Liver (tissue), 9 donors: ENCODE measurements around the gene OR2T12. TPM values are rescaled to one million over a fixed set of nuclear protein-coding genes. Genes with fewer than 3 reads are reported as not detected.
"Not testable (repeated sequence)": the region's sequence is repeated elsewhere in the genome, so short reads cannot be mapped to it uniquely, and the experiment has no call there.

Experiments used
- DNase-seq: peaks from one replicate; pipeline ENCODE4 v3.0.0-alpha.2; 2017; ENCODE audit warnings: low spot score
- H3K27ac ChIP-seq, 2 donors: one replicate each; pipeline ENCODE4 v1.7.0; 2013; ENCODE audit warnings: inconsistent platforms in 2 of 2, low read length in 2 of 2, control low read depth in 1 of 2, low read depth in 1 of 2, mild to moderate bottlenecking in 1 of 2
- H3K27me3 ChIP-seq, 4 donors: one replicate each; pipeline versions ENCODE4 v1.6.1 to v1.7.0; 2013; ENCODE audit warnings: low read length in 3 of 4, inconsistent platforms in 1 of 4, mild to moderate bottlenecking in 1 of 4, moderate library complexity in 1 of 4; ENCODE audit not compliant: control insufficient read depth in 4 of 4, insufficient read depth in 4 of 4
- H3K36me3 ChIP-seq, 4 donors: one replicate each; pipeline versions ENCODE4 v1.6.1 to v1.7.0; 2013; ENCODE audit warnings: low read length in 3 of 4, mild to moderate bottlenecking in 3 of 4, low read depth in 1 of 4, moderate library complexity in 1 of 4; ENCODE audit not compliant: control insufficient read depth in 4 of 4, insufficient read depth in 3 of 4
- H3K4me1 ChIP-seq, 4 donors: one replicate each; pipeline versions ENCODE4 v1.6.1 to v1.7.0; 2013; ENCODE audit warnings: low read length in 3 of 4, mild to moderate bottlenecking in 3 of 4, moderate library complexity in 1 of 4; ENCODE audit not compliant: control insufficient read depth in 4 of 4, insufficient read depth in 4 of 4
- H3K4me3 ChIP-seq, 3 donors: one replicate each; pipeline versions ENCODE4 v1.6.1 to v1.7.0; 2013; ENCODE audit warnings: low read length in 3 of 3, control low read depth in 1 of 3, low read depth in 1 of 3, mild to moderate bottlenecking in 1 of 3
- H3K9ac ChIP-seq, 2 donors: one replicate each; pipeline ENCODE4 v1.7.0; 2013; ENCODE audit warnings: low read length in 2 of 2, mild to moderate bottlenecking in 2 of 2, moderate library complexity in 2 of 2, control low read depth in 1 of 2, low read depth in 1 of 2
- H3K9me3 ChIP-seq, 4 donors: one replicate each; pipeline versions ENCODE4 v1.6.1 to v1.7.0; 2013; ENCODE audit warnings: low read length in 3 of 4; ENCODE audit not compliant: control insufficient read depth in 4 of 4
- ATF3 ChIP-seq: IDR thresholded peaks from 2 replicates; pipeline ENCODE4 v1.6.1; 2016; ENCODE audit warnings: antibody characterized with exemption
- CTCF ChIP-seq: fragments of 150-350 bp; IDR thresholded peaks from 2 replicates; pipeline ENCODE4 v1.5.1; 2017; ENCODE audit warnings: improper control_type of control experiment, low read depth, low read length; ENCODE audit not compliant: missing input control
- EGR1 ChIP-seq, 2 donors: IDR thresholded peaks; 2 replicates each; pipeline ENCODE4 v1.6.1; 2016 to 2018; ENCODE audit warnings: antibody characterized with exemption in 2 of 2, low read depth in 2 of 2
- FOXA1 ChIP-seq: IDR thresholded peaks from 2 replicates; pipeline ENCODE4 v1.6.1; 2016; ENCODE audit warnings: antibody characterized with exemption
- FOXA2 ChIP-seq: IDR thresholded peaks from 2 replicates; pipeline ENCODE4 v1.6.1; 2016; ENCODE audit warnings: antibody characterized with exemption
- GABPA ChIP-seq, 2 donors: IDR thresholded peaks in 1 of 2; conservative IDR thresholded peaks in 1 of 2; 2 replicates each; pipeline ENCODE4 v1.6.1; 2016; ENCODE audit warnings: antibody characterized with exemption in 2 of 2, mild to moderate bottlenecking in 1 of 2, moderate library complexity in 1 of 2
- HNF4A ChIP-seq, 2 donors: conservative IDR thresholded peaks; 2 replicates each; pipeline ENCODE4 v1.6.1; 2016; ENCODE audit warnings: antibody characterized with exemption in 2 of 2, mild to moderate bottlenecking in 2 of 2
- MAX ChIP-seq: IDR thresholded peaks from 2 replicates; pipeline ENCODE4 v1.6.1; 2016; ENCODE audit warnings: antibody characterized with exemption
- NR2F2 ChIP-seq: IDR thresholded peaks from 2 replicates; pipeline ENCODE4 v1.6.1; 2016; ENCODE audit warnings: antibody characterized with exemption
- REST ChIP-seq: IDR thresholded peaks from 2 replicates; pipeline ENCODE4 v1.6.1; 2016; ENCODE audit warnings: antibody characterized with exemption, mild to moderate bottlenecking
- RXRA ChIP-seq, 2 donors: IDR thresholded peaks; 2 replicates each; pipeline ENCODE4 v1.6.1; 2017 to 2018; ENCODE audit warnings: antibody characterized with exemption in 2 of 2, mild to moderate bottlenecking in 1 of 2
- SP1 ChIP-seq: IDR thresholded peaks from 2 replicates; pipeline ENCODE4 v1.6.1; 2018; ENCODE audit warnings: antibody characterized with exemption, mild to moderate bottlenecking
- TAF1 ChIP-seq: conservative IDR thresholded peaks from 2 replicates; pipeline ENCODE4 v1.6.1; 2016; ENCODE audit warnings: antibody characterized with exemption, mild to moderate bottlenecking
- ZBTB33 ChIP-seq: IDR thresholded peaks from 2 replicates; pipeline ENCODE4 v1.6.1; 2016; ENCODE audit warnings: antibody characterized with exemption
- WGBS: extraction: QIAGEN DNeasy Blood & Tissue Kit; methylation state at CpG from one replicate; pipeline ENCODE4 v1.1.7; 2013; 5-methylcytosine and 5-hydroxymethylcytosine counted together
- polyA plus RNA-seq, 2 donors: library from polyadenylated mRNA; stranded (reverse) in 1 of 2; unstranded in 1 of 2; fragments of 200-250 nt in 1 of 2; fragments of >200 nt in 1 of 2; fragmentation: Nextera tagmentation in 1 of 2; extraction: Ambion mirVana in 1 of 2; gene quantifications; one replicate each; pipeline versions ENCODE4 v1.2.1 to v1.2.3, GENCODE V29; 2013 to 2015
- total RNA-seq, 2 donors: library from RNA; depleted of rRNA; stranded (reverse); fragments of >200 nt; gene quantifications; one replicate each; pipeline ENCODE4 v1.2.3, GENCODE V29; 2014
- donor health status: healthy.
- donor health status: healthy.
- donor health status: healthy.
- donor health status: healthy.
- donor health status: healthy.

OR2T12 gene
- total and polyA plus RNA-seq, 4 donors, result not detected

- TF ChIP-seq REST, result no peak
- TF ChIP-seq ATF3, result no peak
These were observed 21.2 kb upstream of the OR2T12 start, which contains the start of gene OR2M7 (continued) for GRCh38 chr1:248324468-248324867.

- TF ChIP-seq FOXA1, result no peak
- TF ChIP-seq REST, result no peak
- no peak for TF ChIP-seq HNF4A (conservative IDR thresholded peaks at IDR 0.05)
- TF ChIP-seq ZBTB33, result no peak
- no peak for TF ChIP-seq TAF1
- TF ChIP-seq EGR1 (IDR thresholded peaks at IDR 0.05; ENCODE audit: low read depth in 2 of 2), result no peak
- TF ChIP-seq FOXA2, result no peak
- no peak for TF ChIP-seq ATF3
- no peak for TF ChIP-seq NR2F2
- TF ChIP-seq GABPA (IDR thresholded peaks at IDR 0.05 in 1 of 2, conservative IDR thresholded peaks at IDR 0.05 in 1 of 2), result no peak
- no peak for TF ChIP-seq SP1
- TF ChIP-seq RXRA (IDR thresholded peaks at IDR 0.05), result no peak
- TF ChIP-seq CTCF, result no peak
- no peak for TF ChIP-seq MAX
- Histone ChIP-seq H3K27me3 (no peaks in the 10 kb centered on the region), H3K9me3 (peaks cover 0 to 2% (median 0%) of the 10 kb centered on the region in 4 donors), H3K4me1 (no peaks in the 10 kb centered on the region), H3K27ac (no peak overlapping the region), H3K4me3 (no peak overlapping the region), H3K9ac (no peak overlapping the region), H3K36me3 (no peaks in the 10 kb centered on the region)
- no peak for DNase-seq
- WGBS, result 83% methylated on average over 11 of the region's 11 CpGs
These were observed 13.6 kb upstream of the OR2T12 start for GRCh38 chr1:248316796-248317195.

GRCh38 chr1:248306740-248307139 lies 3.5 kb upstream of the OR2T12 start:
- H3K4me3 ChIP-seq, H3K27me3 ChIP-seq, H3K36me3 ChIP-seq, H3K9ac ChIP-seq, H3K27ac ChIP-seq, DNase-seq, H3K9me3 ChIP-seq, H3K4me1 ChIP-seq: not testable (repeated sequence)
- WGBS, result 81% methylated on average over 15 of the region's 15 CpGs
